Esophagus (tissue), 2 donors: ENCODE measurements around the gene MBP. TPM values are rescaled to one million over a fixed set of nuclear protein-coding genes. Genes with fewer than 3 reads are reported as not detected.

Source experiments
- H3K27ac ChIP-seq, 2 donors: one replicate each; pipeline ENCODE4 v1.5.1; 2013; ENCODE audit warnings: low read depth in 2 of 2, mild to moderate bottlenecking in 2 of 2, inconsistent platforms in 1 of 2, low read length in 1 of 2, moderate library complexity in 1 of 2
- H3K27me3 ChIP-seq, 2 donors: one replicate each; pipeline ENCODE4 v1.6.1; 2013; ENCODE audit warnings: low read length in 2 of 2, control low read depth in 1 of 2, mild to moderate bottlenecking in 1 of 2; ENCODE audit not compliant: insufficient read depth in 2 of 2, control insufficient read depth in 1 of 2
- H3K36me3 ChIP-seq, 2 donors: one replicate each; pipeline ENCODE4 v1.6.1; 2013; ENCODE audit warnings: low read length in 1 of 2; ENCODE audit not compliant: control insufficient read depth in 2 of 2, insufficient read depth in 2 of 2
- H3K4me1 ChIP-seq, 2 donors: one replicate each; pipeline ENCODE4 v1.6.1; 2013; ENCODE audit warnings: low read length in 1 of 2; ENCODE audit not compliant: control insufficient read depth in 2 of 2, insufficient read depth in 2 of 2
- H3K4me3 ChIP-seq, 2 donors: one replicate each; pipeline ENCODE4 v1.5.1; 2013; ENCODE audit warnings: low read length in 2 of 2, mild to moderate bottlenecking in 2 of 2, low read depth in 1 of 2, moderate library complexity in 1 of 2
- H3K9me3 ChIP-seq, 2 donors: one replicate each; pipeline ENCODE4 v1.6.1; 2013; ENCODE audit warnings: mild to moderate bottlenecking in 2 of 2, low read depth in 1 of 2, low read length in 1 of 2, moderate library complexity in 1 of 2; ENCODE audit not compliant: control insufficient read depth in 2 of 2, insufficient read depth in 1 of 2
- WGBS, 2 donors: extraction: QIAGEN DNeasy Blood & Tissue Kit; methylation state at CpG; one replicate each; pipeline ENCODE4 v1.1.7; 2013; 5-methylcytosine and 5-hydroxymethylcytosine counted together
- polyA plus RNA-seq, 2 donors: library from polyadenylated mRNA; stranded (reverse); fragments of 200-250 nt; gene quantifications; one replicate each; pipeline ENCODE4 v1.2.3, GENCODE V29; 2013
- donor health status: healthy with polysubstance abuse.
- donor health status: Bipolar disorder and iron deficiency.

MBP gene
- polyA plus RNA-seq, 2 donors = 9.7 to 10.8 TPM

GRCh38 chr18:77008006-77008405 is 124.6 kb downstream of the MBP start:
- H3K27me3 ChIP-seq = no peaks in the 10 kb centered on the region
- H3K27ac ChIP-seq = no peak overlapping the region
- 93 to 94% methylated on average over 13 of the region's 13 CpGs for WGBS, 2 donors
- H3K4me3 ChIP-seq = no peak overlapping the region
- no peaks in the 10 kb centered on the region for H3K4me1 ChIP-seq
- H3K36me3 ChIP-seq = peaks cover 0 to 10% of the 10 kb centered on the region in 2 donors
- no peaks in the 10 kb centered on the region for H3K9me3 ChIP-seq

DNA sequence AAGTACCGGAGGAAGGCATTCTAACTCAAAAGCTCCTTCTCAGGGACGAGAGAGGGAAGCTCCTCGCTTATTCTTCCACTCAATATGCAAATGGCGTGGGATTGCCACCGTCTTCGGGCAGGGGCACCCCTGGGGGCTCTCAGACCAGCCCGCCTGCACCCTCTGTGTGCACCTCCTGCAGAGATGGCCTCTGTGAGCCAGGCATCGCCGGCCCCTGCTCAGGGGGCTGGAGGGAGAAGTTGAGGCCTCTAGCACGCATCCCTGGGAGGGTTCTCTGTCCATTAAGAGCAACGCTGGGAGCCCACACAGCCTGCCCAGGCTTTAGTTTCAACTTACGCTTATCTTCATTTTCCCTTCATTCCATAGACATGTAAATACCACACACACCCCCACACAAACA is 125.3 kb downstream of the MBP start:
- no peak overlapping the region for H3K27ac ChIP-seq
- no peaks in the 10 kb centered on the region for H3K27me3 ChIP-seq
- H3K9me3 ChIP-seq = no peaks in the 10 kb centered on the region
- no peak overlapping the region for H3K4me3 ChIP-seq
- H3K36me3 ChIP-seq = peaks cover 0 to 10% of the 10 kb centered on the region in 2 donors
- WGBS, 2 donors = 85 to 89% methylated on average over 12 of the region's 12 CpGs
- no peaks in the 10 kb centered on the region for H3K4me1 ChIP-seq

GRCh38 chr18:77006305-77007175 is 126.0 kb downstream of the MBP start:
- Histone ChIP-seq H3K27me3 (no peaks in the 10 kb centered on the region), H3K36me3 (peaks cover 0 to 10% of the 10 kb centered on the region in 2 donors), H3K4me1 (no peaks in the 10 kb centered on the region), H3K27ac (no peak overlapping the region), H3K9me3 (no peaks in the 10 kb centered on the region), H3K4me3 (no peak overlapping the region)
- WGBS, 2 donors = 86 to 89% methylated on average over 29 of the region's 29 CpGs

GRCh38 chr18:77005651-77006195 is 126.9 kb downstream of the MBP start:
- 87 to 90% methylated on average over 11 of the region's 11 CpGs for WGBS, 2 donors

DNA sequence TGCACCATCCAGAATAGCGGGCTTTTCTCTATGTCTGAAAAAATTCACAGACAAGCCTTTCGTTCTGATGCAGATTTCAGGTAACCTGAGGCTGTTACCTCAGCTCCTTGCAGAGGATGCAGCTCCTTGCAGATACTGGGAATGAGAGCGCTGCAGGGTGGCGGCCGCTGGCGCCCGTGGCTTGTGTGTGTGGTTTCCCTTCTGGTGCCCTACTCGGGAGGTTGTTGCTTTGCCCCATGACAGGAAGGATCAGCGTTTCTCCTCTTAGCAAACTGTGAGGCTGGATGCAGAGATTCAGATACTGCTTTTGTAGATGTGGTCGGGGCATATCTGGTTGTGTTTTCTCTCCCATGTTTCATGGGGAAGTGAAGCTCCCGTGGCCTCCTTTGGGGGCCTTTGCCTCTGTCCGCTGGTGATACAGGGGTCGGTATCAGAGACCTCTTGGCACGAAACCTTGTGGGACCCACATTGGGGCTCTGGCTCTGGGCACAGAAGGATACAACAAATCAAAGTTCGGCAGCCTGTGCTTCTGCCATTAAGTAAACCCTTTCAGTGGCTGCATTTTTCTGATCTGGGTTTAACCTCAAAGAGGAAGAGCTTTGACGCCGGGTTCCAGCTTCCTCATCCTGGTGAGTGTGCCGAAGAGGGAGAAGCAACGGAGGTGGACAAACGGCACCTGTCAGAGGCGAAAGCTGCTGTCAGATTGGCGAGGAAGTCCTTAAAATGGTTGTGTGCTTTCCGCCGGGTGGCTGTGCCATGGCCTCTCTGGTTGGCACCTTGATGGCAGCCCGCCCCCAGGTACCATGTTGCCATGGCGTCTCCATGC is 127.8 kb downstream of the MBP start:
- peak overlapping the region in 1 of 2 donors; percentile 26 for H3K27ac ChIP-seq

More at GRCh38 chr18:77005651-77006195, 126.9 kb downstream of the MBP start:
- H3K36me3 ChIP-seq = peaks cover 0 to 10% of the 10 kb centered on the region in 2 donors
- no peaks in the 10 kb centered on the region for H3K27me3 ChIP-seq
- H3K4me3 ChIP-seq = no peak overlapping the region
- H3K4me1 ChIP-seq = no peaks in the 10 kb centered on the region
- no peak overlapping the region for H3K27ac ChIP-seq
- H3K9me3 ChIP-seq = no peaks in the 10 kb centered on the region

GRCh38 chr18:77003316-77003715 is 129.3 kb downstream of the MBP start:
- no peaks in the 10 kb centered on the region for H3K9me3 ChIP-seq
- no peaks in the 10 kb centered on the region for H3K4me1 ChIP-seq
- peaks cover 0 to 5% of the 10 kb centered on the region in 2 donors for H3K36me3 ChIP-seq
- H3K4me3 ChIP-seq = no peak overlapping the region
- no peak overlapping the region for H3K27ac ChIP-seq
- no peaks in the 10 kb centered on the region for H3K27me3 ChIP-seq
- 96 to 98% methylated on average over 7 of the region's 7 CpGs for WGBS, 2 donors

More for the DNA sequence above, 127.8 kb downstream of the MBP start:
- no peak overlapping the region for H3K4me3 ChIP-seq
- no peaks in the 10 kb centered on the region for H3K9me3 ChIP-seq
- no peaks in the 10 kb centered on the region for H3K4me1 ChIP-seq
- WGBS, 2 donors = 76% methylated on average over 26 of the region's 26 CpGs
- peaks cover 0 to 9% of the 10 kb centered on the region in 2 donors for H3K36me3 ChIP-seq
- H3K27me3 ChIP-seq = no peaks in the 10 kb centered on the region

DNA sequence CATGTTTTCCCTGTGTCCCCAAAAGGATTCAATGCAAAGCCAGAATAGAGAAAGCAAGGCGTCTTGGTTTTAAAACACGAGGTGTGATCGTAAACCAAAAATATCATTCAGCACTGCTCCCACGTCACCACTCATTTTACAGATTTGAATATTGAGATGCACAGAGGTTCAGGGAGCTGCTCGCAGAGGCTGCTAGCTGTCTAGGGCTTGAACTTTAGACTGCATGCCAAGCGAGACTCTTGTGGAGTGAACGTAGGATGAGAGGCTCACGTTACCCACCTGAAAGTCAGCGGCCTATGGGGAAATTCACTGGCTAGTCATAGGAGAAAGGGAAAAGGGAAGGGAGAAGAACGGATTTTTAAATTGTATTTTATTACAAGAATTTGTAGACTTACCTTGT is 130.1 kb downstream of the MBP start:
- Histone ChIP-seq H3K4me1 (no peaks in the 10 kb centered on the region), H3K4me3 (no peak overlapping the region), H3K27me3 (no peaks in the 10 kb centered on the region), H3K36me3 (peaks cover 0 to 5% of the 10 kb centered on the region in 2 donors), H3K9me3 (no peaks in the 10 kb centered on the region), H3K27ac (no peak overlapping the region)
- 92% methylated on average over 10 of the region's 10 CpGs for WGBS, 2 donors

DNA sequence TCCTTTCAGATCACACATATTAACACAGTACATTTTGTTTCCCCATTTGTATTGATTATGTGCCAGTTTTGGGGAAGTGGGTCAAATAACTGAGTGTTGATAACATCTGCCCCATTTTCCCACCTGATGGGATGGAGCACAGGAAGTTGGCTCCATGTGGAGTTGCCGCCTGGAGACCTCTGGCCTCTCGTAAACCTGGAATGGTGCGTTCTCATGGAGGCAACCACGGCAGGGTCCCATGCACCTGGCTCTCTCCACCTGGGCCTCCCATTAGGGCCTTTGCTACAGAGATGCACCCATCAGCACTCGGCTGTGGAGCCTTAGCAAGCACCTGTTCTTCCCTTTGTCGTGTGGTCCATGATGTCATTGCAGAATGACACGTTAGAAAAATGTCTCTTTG is 130.6 kb downstream of the MBP start:
- no peaks in the 10 kb centered on the region for H3K27me3 ChIP-seq
- no peak overlapping the region for H3K27ac ChIP-seq
- WGBS, 2 donors = 87 to 89% methylated on average over 7 of the region's 7 CpGs
- peaks cover 0 to 5% of the 10 kb centered on the region in 2 donors for H3K36me3 ChIP-seq
- no peaks in the 10 kb centered on the region for H3K9me3 ChIP-seq
- no peaks in the 10 kb centered on the region for H3K4me1 ChIP-seq
- no peak overlapping the region for H3K4me3 ChIP-seq

DNA sequence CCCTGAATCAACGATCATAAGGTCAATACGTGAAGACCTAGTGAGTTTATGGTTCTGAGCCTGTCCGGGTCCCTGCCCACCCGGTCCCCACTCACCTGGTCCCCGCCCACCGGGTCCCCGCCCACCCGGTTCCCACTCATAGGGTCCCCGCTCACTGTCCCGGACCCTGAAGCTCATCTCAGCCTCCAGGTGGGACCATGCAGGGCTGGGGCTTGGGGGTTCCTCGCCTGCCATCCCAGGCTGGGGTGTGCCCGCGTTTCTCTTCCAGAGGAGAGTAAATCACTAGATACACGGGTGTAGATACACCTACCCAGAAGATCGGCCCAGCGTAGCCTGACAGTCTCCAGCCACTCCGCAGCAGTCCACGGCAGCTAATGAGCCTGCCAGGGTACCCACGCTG is 131.5 kb downstream of the MBP start:
- Histone ChIP-seq H3K27ac (no peak overlapping the region), H3K9me3 (no peaks in the 10 kb centered on the region), H3K27me3 (no peaks in the 10 kb centered on the region), H3K36me3 (peaks cover 0 to 3% of the 10 kb centered on the region in 2 donors), H3K4me1 (no peaks in the 10 kb centered on the region), H3K4me3 (no peak overlapping the region)
- WGBS, 2 donors = 83 to 85% methylated on average over 19 of the region's 19 CpGs
